ENCODE measurements around the gene TRPM1.

TRPM1 gene

GRCh38 chr15:30973379-30973778, 128.1 kb downstream of the TRPM1 start:
- no peak for DNase-seq (ENCODE audit: low read depth)

DNA sequence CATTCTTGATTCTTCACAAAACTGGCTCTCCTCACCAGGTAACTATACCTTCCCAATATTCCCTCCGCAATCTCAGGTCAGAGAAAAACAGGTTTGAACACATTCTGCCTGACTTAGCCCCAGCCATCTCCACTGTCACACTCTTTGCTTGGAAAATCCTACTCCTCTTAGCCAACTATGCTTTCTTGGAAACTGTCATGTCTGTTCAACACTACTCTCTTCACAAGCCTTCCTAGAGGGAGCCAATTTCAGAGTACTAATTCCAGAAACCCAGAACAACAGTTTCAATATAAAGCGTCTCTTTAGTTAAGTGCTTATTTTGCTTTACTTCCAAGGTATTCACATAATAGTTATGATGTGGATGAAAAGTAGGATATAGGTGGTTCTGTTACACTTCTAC, 131.8 kb downstream of the TRPM1 start:
- DNase-seq (ENCODE audit: low read depth): no peak

- no peak for DNase-seq (ENCODE audit: low read depth)
These were observed 137.8 kb downstream of the TRPM1 start for GRCh38 chr15:30963681-30964080.

- DNase-seq (ENCODE audit: low read depth): no peak
These were observed 138.9 kb downstream of the TRPM1 start for GRCh38 chr15:30962659-30963058.

DNA sequence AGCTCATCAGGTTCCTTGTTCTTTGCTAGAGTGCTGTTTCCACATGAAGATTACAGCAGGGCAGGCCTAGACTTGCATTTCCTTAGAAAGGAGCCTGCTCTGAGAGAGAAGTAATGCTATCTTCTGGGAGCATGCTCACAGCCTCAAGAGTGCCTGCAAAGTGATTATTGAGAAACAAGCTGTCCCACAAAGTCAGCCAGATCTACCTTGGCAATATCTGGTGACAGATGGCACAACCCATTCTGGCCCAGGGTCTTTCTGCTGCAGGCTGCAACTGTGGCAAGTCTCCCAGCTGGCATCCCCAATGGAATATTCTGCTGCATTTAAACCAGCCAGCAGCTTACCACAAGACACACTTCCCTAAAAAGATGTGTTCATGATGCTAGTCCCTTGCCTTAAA, 139.4 kb downstream of the TRPM1 start:
- no peak for DNase-seq (ENCODE audit: low read depth)

- DNase-seq (ENCODE audit: low read depth): no peak
These were observed 143.3 kb downstream of the TRPM1 start for GRCh38 chr15:30958219-30958618.

DNA sequence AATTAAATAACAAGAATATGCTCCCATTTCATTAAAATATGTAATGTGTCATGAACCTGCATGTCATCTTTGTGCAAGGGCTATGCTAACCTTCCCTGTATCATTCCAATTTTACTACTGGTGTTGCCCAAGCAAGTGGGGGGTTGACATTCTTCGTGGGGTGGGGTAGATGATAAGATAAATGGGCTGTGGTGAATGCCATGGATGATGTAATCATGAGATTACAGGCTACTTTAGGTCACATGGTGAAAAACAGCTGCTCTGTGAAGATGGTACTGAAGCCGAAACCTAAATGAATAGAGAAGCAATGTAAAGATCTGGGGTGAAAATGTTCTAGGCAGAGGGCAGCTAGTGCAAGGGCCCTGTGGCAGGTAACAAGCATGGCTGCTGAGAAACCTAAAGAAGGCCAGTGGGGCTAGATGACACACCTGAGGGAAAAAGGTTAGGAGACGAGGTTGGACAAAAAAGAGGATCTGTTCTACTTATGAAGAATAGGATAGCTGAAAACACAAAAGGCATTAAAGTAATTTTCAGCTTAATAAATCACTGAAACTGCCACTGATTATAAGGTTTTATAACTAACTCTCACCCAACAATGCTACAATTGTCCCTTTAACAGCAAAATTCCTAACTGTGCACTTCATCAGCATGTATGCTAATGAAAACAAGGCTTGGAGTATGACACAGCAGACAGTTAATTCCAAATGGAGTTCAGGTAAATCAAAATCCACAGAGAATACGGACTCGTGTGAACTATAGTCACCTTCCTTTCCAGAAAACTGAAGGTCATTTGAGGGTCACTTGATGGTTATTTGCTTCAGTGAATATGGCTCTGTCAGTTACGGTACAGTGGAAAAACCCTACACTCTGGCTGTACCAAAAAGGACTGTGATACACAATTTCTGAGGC, 145.1 kb downstream of the TRPM1 start:
- DNase-seq (ENCODE audit: low read depth): no peak

DNA sequence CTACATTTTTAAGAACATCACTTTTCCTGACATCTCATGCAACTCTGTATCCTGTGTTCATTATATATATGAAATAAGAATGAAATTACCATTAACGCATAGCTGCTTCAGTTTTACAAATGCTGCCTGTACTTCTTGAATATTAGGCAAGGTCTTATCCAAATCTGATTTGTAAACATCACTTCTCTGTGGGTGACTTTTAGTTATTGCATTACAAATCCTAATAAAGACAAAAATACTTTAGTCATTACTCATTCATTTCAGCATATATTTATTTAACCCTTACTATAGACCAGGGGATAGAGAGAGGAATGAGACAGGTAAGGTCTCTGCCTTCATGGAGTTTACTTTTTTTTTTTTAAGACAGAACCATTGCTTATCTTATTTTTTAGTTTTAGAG, 146.9 kb downstream of the TRPM1 start:
- DNase-seq (ENCODE audit: low read depth): no peak

- DNase-seq (ENCODE audit: low read depth): no peak
These were observed 147.7 kb downstream of the TRPM1 start for GRCh38 chr15:30953731-30954378.

DNA sequence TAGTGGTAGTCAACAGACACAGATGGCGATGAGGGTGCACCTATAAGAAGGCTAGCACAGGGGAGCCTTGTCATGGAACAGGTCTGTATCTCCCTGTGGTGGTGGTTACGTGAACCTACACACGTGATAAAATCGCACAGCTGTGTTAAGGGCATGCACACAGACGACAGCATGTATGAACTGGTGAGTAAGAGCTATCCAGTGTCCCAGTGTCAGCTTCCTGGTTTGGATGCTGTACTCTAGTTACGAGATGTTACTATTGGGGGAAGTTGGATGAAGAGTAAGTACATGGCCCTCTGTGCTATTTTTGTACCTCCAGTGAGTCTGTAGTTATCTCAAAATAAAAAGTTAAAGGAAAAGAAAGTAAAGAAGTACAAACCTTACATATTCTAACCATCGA, 148.3 kb downstream of the TRPM1 start:
- DNase-seq (ENCODE audit: low read depth): no peak

Data from activated gamma-delta T cell treated with anti-CD3 and anti-CD28 coated beads, Interleukin-2, amount 50 U/mL, for 16 hours (primary cell).